HepG2 (cell line): Measurements from ENCODE around the gene CYP27A1. TPM values are rescaled to one million over a fixed set of nuclear protein-coding genes. Genes with fewer than 3 reads are reported as not detected.

Experiments used
- ATAC-seq: fragments of 200-7000 bp; cut with Tn5 transposase; 3 replicates; pipeline ENCODE4 v1.9.1; 2020; ENCODE audit warnings: mild to moderate bottlenecking, moderate library complexity
- BruUV-seq: library from RNA; stranded (reverse); fragments of 400-500 nt; replicated peaks from 2 replicates; lab custom pipeline; 2021; lab: Mats Ljungman, UMichigan
- CTCF ChIA-PET: fragments of 300-600 bp; formaldehyde crosslinking; extraction: SDS; loops from one replicate; lab custom pipeline; 2021; ENCODE audit warnings: low total read pairs, inconsistent platforms, low intra/inter-chr PET ratio; lab: Yijun Ruan, JAX
- POLR2A ChIA-PET: fragments of 350-600 bp; sonication (Branson Sonifier 250); formaldehyde crosslinking; loops from one replicate; lab custom pipeline; 2020; ENCODE audit warnings: antibody characterized with exemption, inconsistent platforms; lab: Yijun Ruan, JAX
- DNase-seq: peaks from one replicate; pipeline ENCODE4 v3.0.0-alpha.2; 2015; ENCODE audit warnings: low spot score
- FAIRE-seq: peaks from 3 replicates; lab custom pipeline; 2011; peaks lifted over from hg19 to GRCh38; lab: Jason Lieb, UNC
- H2AFZ ChIP-seq: one replicate; pipeline ENCODE4 v1.6.1; 2011; ENCODE audit warnings: low read length, inconsistent platforms
- H3K27ac ChIP-seq: fragments of 300-600 bp; 3 replicates; pipeline ENCODE4 v1.8.0; 2011; ENCODE audit warnings: mixed run types, mild to moderate bottlenecking, mixed read lengths, low read length, inconsistent platforms; ENCODE audit not compliant: insufficient read depth; ENCODE audit errors: extremely low read length
- H3K27me3 ChIP-seq, 2 experiments: fragments of 200-600 bp in 1 of 2; 2 replicates in 1 of 2; 3 replicates in 1 of 2; pipeline versions ENCODE4 v1.6.0 to v1.8.0; 2011; ENCODE audit warnings: low read length in 2 of 2, mild to moderate bottlenecking in 2 of 2, moderate library complexity in 2 of 2, inconsistent platforms in 1 of 2; ENCODE audit not compliant: insufficient read depth in 2 of 2, control insufficient read depth in 1 of 2
- H3K36me3 ChIP-seq, 2 experiments: fragments of 200-600 bp in 1 of 2; replicated peaks in 1 of 2; 2 replicates in 1 of 2; 3 replicates in 1 of 2; pipeline versions ENCODE4 v1.5.1 to v1.8.0; 2011; ENCODE audit warnings: low read length in 2 of 2, inconsistent platforms in 1 of 2; ENCODE audit not compliant: insufficient read depth in 2 of 2, control insufficient read depth in 1 of 2
- H3K4me1 ChIP-seq: 2 replicates; pipeline ENCODE4 v1.5.1; 2012; ENCODE audit warnings: low read length, inconsistent platforms; ENCODE audit not compliant: insufficient read depth
- H3K4me2 ChIP-seq: 2 replicates; pipeline ENCODE4 v1.6.0; 2011; ENCODE audit warnings: low read depth, low read length, inconsistent platforms
- H3K4me3 ChIP-seq, 3 experiments: fragments of 200-600 bp in 1 of 3; sonication (generic), shearing (Covaris generic) in 1 of 3; replicated peaks in 1 of 3; 2 replicates each; pipeline ENCODE4 v1.5.1; 2011 to 2016; ENCODE audit warnings: low read length in 3 of 3, inconsistent platforms in 2 of 3, low read depth in 2 of 3, mild to moderate bottlenecking in 2 of 3, control low read depth in 1 of 3, mixed read lengths in 1 of 3; ENCODE audit not compliant: insufficient read depth in 1 of 3
- H3K79me2 ChIP-seq: one replicate; pipeline ENCODE4 v1.6.1; 2011; ENCODE audit warnings: low read length, inconsistent platforms; ENCODE audit not compliant: insufficient read depth
- H3K9ac ChIP-seq: 2 replicates; pipeline ENCODE4 v1.6.0; 2011; ENCODE audit warnings: mild to moderate bottlenecking, low read depth, low read length, inconsistent platforms; ENCODE audit not compliant: insufficient read depth
- H3K9me3 ChIP-seq: 2 replicates; pipeline ENCODE4 v1.5.1; 2012; ENCODE audit warnings: mild to moderate bottlenecking, low read length
- H4K20me1 ChIP-seq: 2 replicates; pipeline ENCODE4 v1.6.0; 2011; ENCODE audit warnings: inconsistent platforms, mild to moderate bottlenecking, low read length, moderate library complexity; ENCODE audit not compliant: insufficient read depth
- FOSL1 ChIP-seq: sonication (generic); formaldehyde crosslinking; IDR thresholded peaks from 2 replicates; pipeline ENCODE4 v1.9.0; 2021; ENCODE audit warnings: missing genetic modification reagents, borderline replicate concordance
- KDM5B ChIP-seq: sonication (generic); formaldehyde crosslinking; IDR thresholded peaks from 2 replicates; pipeline ENCODE4 v1.4.0; 2020; ENCODE audit warnings: missing genetic modification reagents, mild to moderate bottlenecking, borderline replicate concordance
- MLX ChIP-seq: IDR thresholded peaks from 2 replicates; pipeline ENCODE4 v1.6.1; 2016
- NR3C1 ChIP-seq: sonication (generic); formaldehyde crosslinking; IDR thresholded peaks from 2 replicates; pipeline ENCODE4 v1.4.0; 2020; ENCODE audit warnings: missing genetic modification reagents
- RARG ChIP-seq: sonication (generic); formaldehyde crosslinking; IDR thresholded peaks from 2 replicates; pipeline ENCODE4 v1.4.0; 2020; ENCODE audit warnings: low read depth, mild to moderate bottlenecking, missing genetic modification reagents
- SP5 ChIP-seq: IDR thresholded peaks from 2 replicates; pipeline ENCODE4 v1.6.1; 2016; ENCODE audit warnings: low read depth, borderline replicate concordance
- TARDBP ChIP-seq: sonication (generic); formaldehyde crosslinking; IDR thresholded peaks from 2 replicates; pipeline ENCODE4 v1.8.0; 2022; ENCODE audit warnings: mild to moderate bottlenecking, missing genetic modification reagents
- THAP8 ChIP-seq: sonication (generic); formaldehyde crosslinking; IDR thresholded peaks from 2 replicates; pipeline ENCODE4 v1.5.1; 2020; ENCODE audit warnings: missing genetic modification reagents, mild to moderate bottlenecking, borderline replicate concordance
- TIGD3 ChIP-seq: sonication (generic); formaldehyde crosslinking; IDR thresholded peaks from 2 replicates; pipeline ENCODE4 v1.5.1; 2020; ENCODE audit warnings: mild to moderate bottlenecking, missing genetic modification reagents, borderline replicate concordance
- ZFP90 ChIP-seq: sonication (generic); formaldehyde crosslinking; IDR thresholded peaks from 2 replicates; pipeline ENCODE4 v1.8.0; 2022; ENCODE audit warnings: missing genetic modification reagents, mild to moderate bottlenecking, inconsistent platforms, borderline replicate concordance
- ZNF546 ChIP-seq: sonication (generic); formaldehyde crosslinking; conservative IDR thresholded peaks from 2 replicates; pipeline ENCODE4 v1.8.1; 2023; ENCODE audit warnings: mild to moderate bottlenecking, missing genetic modification reagents
- ZNF574 ChIP-seq: sonication (generic); formaldehyde crosslinking; IDR thresholded peaks from 2 replicates; pipeline ENCODE4 v1.4.0; 2020; ENCODE audit warnings: missing genetic modification reagents
- ZNF770 ChIP-seq: sonication (generic); formaldehyde crosslinking; IDR thresholded peaks from 2 replicates; pipeline ENCODE4 v1.5.0; 2020; ENCODE audit warnings: mild to moderate bottlenecking, missing genetic modification reagents
- WGBS: methylation state at CpG from one replicate; pipeline ENCODE4 v1.1.6; 2017; ENCODE audit warnings: low lambda C conversion rate; 5-methylcytosine and 5-hydroxymethylcytosine counted together
- in situ Hi-C: cut with HindIII; loops from 2 replicates; pipeline ENCODE4 v1.10.0; 2017; ENCODE audit warnings: low pct_unique_long_range_greater_than_20kb; ENCODE audit not compliant: extremely low pct_ligation_motif_present
- intact Hi-C: fragments of 100-400 bp; cut with micrococcal nuclease; formaldehyde crosslinking; loops from one replicate; pipeline ENCODE4 v1.10.0; 2022; ENCODE audit not compliant: unreplicated experiment
- polyA plus RNA-seq, 8 experiments: library from polyadenylated mRNA; depleted of rRNA in 3 of 8; stranded (reverse) in 7 of 8; unstranded in 1 of 8; fragments of >200 nt; fragmentation: Illumina TruSeq in 4 of 8; extraction: Trizol in 4 of 8; gene quantifications; 2 replicates each; pipeline versions ENCODE4 v1.2.1 to v1.2.3, GENCODE V29; 2011 to 2016; ENCODE audit warnings: low read depth in 4 of 8, missing spikeins in 1 of 8, mixed read lengths in 1 of 8; ENCODE audit not compliant: insufficient read depth in 1 of 8
- total RNA-seq, 5 experiments: library from RNA; depleted of rRNA; stranded (reverse); fragments of >200 nt; fragmentation: Illumina TruSeq; extraction: Trizol; gene quantifications; 2 replicates each; pipeline ENCODE4 v1.2.3, GENCODE V29; 2016; ENCODE audit warnings: low read depth in 1 of 5

CYP27A1 gene
- total and polyA plus RNA-seq, 2 of the 13 experiments (the other 11 are each of a cell fraction or from before 2014, with no cell fraction given) = 157 to 266 TPM

- TF ChIP-seq TIGD3 (CRISPR knock-in tag) = no peak
- no peak for TF ChIP-seq ZNF546 (CRISPR knock-in tag)
- TF ChIP-seq RARG (CRISPR knock-in tag) = 0 out of 2 replicates have a peak, but pooled peaks have one; percentile 24
- peak; percentile 31; the same call in 1 of the 2 replicates for TF ChIP-seq FOSL1 (CRISPR knock-in tag)
- no peak for TF ChIP-seq KDM5B (CRISPR knock-in tag)
Measured at GRCh38 chr2:218780851-218781690, 876 bp upstream of the CYP27A1 start (continued).

- under 1% methylated on average over 6 of the region's 6 CpGs for WGBS
- intact Hi-C loops = loop anchor here (1.0 to 2.0 kb wide), 6 partner anchors 24 to 124 kb away; partner anchors contain the start of genes BCS1L and ZNF142
- Histone ChIP-seq H3K36me3 (peaks cover 2 to 6% of the 10 kb centered on the region in 2 experiments; a peak in 4 of 5 replicates), H4K20me1 (peaks cover 29% of the 10 kb centered on the region), H3K27ac (peak overlapping the region; percentile 97), H3K9ac (peak overlapping the region; percentile 94), H3K4me3 (peak overlapping the region; percentile 69 to 97 (median 94)), H3K4me2 (peak overlapping the region; percentile 93), H3K79me2 (peaks cover 55% of the 10 kb centered on the region), H3K4me1 (peaks cover 62% of the 10 kb centered on the region), H3K9me3 (peaks cover 5% of the 10 kb centered on the region; the same call in 1 of the 2 replicates), H2AFZ (no peak overlapping the region), H3K27me3 (no peaks in the 10 kb centered on the region; a peak in 1 of 5 replicates)
- peak; percentile 66 for ATAC-seq
- in situ Hi-C loops = no loop called here
- CTCF ChIA-PET = interaction anchor here (1.4 kb wide), 1 partner anchor 65 kb away, joined by 6 read pairs; no protein-coding TSS in a partner anchor
- POLR2A ChIA-PET = interaction anchor here (0.9 to 8.5 kb wide), 26 partner anchors 9 to 605 kb away, joined by 3 to 218 read pairs (median 8); partner anchors contain the start of genes BCS1L, GLB1L, PRKAG3 and RNF25
- no TSS peak for BruUV-seq
- peak; percentile 74 for DNase-seq
- FAIRE-seq = peak; percentile 15
- TF ChIP-seq TARDBP (no peak), ZNF770 (0 out of 2 replicates have a peak, but pooled peaks have one; percentile 0), ZFP90 (CRISPR knock-in tag) (no peak), THAP8 (no peak), SP5 (CRISPR knock-in tag) (0 out of 2 replicates have a peak, but pooled peaks have one; percentile 49), NR3C1 (CRISPR knock-in tag) (no peak), ZNF574 (CRISPR knock-in tag) (no peak), MLX (CRISPR knock-in tag) (peak; percentile 53; the same call in 1 of the 2 replicates)
Measured at GRCh38 chr2:218782528-218782844, 539 bp downstream of the CYP27A1 start.
